ENCODE data around the gene RPUSD2. TPM values are rescaled to one million over a fixed set of nuclear protein-coding genes. Genes with fewer than 3 reads are reported as not detected.

RPUSD2 gene
- total and polyA plus RNA-seq, 2 experiments from 2014 or later = 22.0 to 25.5 TPM

- H3K4me2 ChIP-seq = no peak overlapping the region
- H3K27ac Mint-ChIP-seq = no peak overlapping the region
- H3K9me3 Mint-ChIP-seq = no peaks in the 10 kb centered on the region
- H3F3A ChIP-seq (replicated peaks; ENCODE audit: low read depth) = no peaks in the 10 kb centered on the region
- H3K4me3 Mint-ChIP-seq = no peak overlapping the region
- H3K9me2 ChIP-seq (ENCODE audit: insufficient read depth) = no peaks in the 10 kb centered on the region
- H3K36me3 ChIP-seq (ENCODE audit: insufficient read depth) = no peaks in the 10 kb centered on the region
- no peaks in the 10 kb centered on the region for H3K79me2 ChIP-seq (replicated peaks; ENCODE audit: insufficient read depth)
- no peak for ATAC-seq
- H3K36me3 Mint-ChIP-seq (ENCODE audit: low read depth) = no peaks in the 10 kb centered on the region
- H3K4me1 ChIP-seq (ENCODE audit: insufficient read depth) = no peaks in the 10 kb centered on the region
- no peak overlapping the region for H3K4me3 ChIP-seq
- DNase-seq (ENCODE audit: low spot score) = no peak
- no peaks in the 10 kb centered on the region for H3K27me3 ChIP-seq (ENCODE audit: insufficient read depth)
- no peaks in the 10 kb centered on the region for H3K27me3 Mint-ChIP-seq (ENCODE audit: insufficient read depth, low read depth, poor library complexity)
- no peaks in the 10 kb centered on the region for H4K20me1 ChIP-seq (replicated peaks; ENCODE audit: insufficient read depth)
- TF ChIP-seq, protein P1, sequence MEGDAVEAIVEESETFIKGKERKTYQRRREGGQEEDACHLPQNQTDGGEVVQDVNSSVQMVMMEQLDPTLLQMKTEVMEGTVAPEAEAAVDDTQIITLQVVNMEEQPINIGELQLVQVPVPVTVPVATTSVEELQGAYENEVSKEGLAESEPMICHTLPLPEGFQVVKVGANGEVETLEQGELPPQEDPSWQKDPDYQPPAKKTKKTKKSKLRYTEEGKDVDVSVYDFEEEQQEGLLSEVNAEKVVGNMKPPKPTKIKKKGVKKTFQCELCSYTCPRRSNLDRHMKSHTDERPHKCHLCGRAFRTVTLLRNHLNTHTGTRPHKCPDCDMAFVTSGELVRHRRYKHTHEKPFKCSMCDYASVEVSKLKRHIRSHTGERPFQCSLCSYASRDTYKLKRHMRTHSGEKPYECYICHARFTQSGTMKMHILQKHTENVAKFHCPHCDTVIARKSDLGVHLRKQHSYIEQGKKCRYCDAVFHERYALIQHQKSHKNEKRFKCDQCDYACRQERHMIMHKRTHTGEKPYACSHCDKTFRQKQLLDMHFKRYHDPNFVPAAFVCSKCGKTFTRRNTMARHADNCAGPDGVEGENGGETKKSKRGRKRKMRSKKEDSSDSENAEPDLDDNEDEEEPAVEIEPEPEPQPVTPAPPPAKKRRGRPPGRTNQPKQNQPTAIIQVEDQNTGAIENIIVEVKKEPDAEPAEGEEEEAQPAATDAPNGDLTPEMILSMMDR (conservative IDR thresholded peaks at IDR 0.05; ENCODE audit: low read depth in 2 of 2) = no peak
- TF ChIP-seq JUNB (IDR thresholded peaks at IDR 0.05; ENCODE audit: unreplicated experiment) = no peak
- no peak for TF ChIP-seq CREB1 (CRISPR knock-in tag; IDR thresholded peaks at IDR 0.05; ENCODE audit: low read depth)
- TF ChIP-seq STAT1 (IDR thresholded peaks at IDR 0.05; ENCODE audit: unreplicated experiment) = no peak
- TF ChIP-seq POLR2AphosphoS5 (IDR thresholded peaks at IDR 0.05; ENCODE audit: low read depth) = no peak
- TF ChIP-seq EZH2phosphoT487 (IDR thresholded peaks at IDR 0.05; ENCODE audit: unreplicated experiment) = no peak
- TF ChIP-seq, protein P2, sequence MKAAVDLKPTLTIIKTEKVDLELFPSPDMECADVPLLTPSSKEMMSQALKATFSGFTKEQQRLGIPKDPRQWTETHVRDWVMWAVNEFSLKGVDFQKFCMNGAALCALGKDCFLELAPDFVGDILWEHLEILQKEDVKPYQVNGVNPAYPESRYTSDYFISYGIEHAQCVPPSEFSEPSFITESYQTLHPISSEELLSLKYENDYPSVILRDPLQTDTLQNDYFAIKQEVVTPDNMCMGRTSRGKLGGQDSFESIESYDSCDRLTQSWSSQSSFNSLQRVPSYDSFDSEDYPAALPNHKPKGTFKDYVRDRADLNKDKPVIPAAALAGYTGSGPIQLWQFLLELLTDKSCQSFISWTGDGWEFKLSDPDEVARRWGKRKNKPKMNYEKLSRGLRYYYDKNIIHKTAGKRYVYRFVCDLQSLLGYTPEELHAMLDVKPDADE (IDR thresholded peaks at IDR 0.05) = no peak
- no peak for TF ChIP-seq ZNF114 (CRISPR knock-in tag; IDR thresholded peaks at IDR 0.05)
- no peak for TF ChIP-seq ZNF331 (CRISPR knock-in tag; IDR thresholded peaks at IDR 0.05; ENCODE audit: low read depth)
- TF ChIP-seq NANOG (IDR thresholded peaks at IDR 0.05; ENCODE audit: borderline replicate concordance) = no peak
- no peak for TF ChIP-seq REST (IDR thresholded peaks at IDR 0.05; ENCODE audit: unreplicated experiment)
- TF ChIP-seq EZH2 (IDR thresholded peaks at IDR 0.05; ENCODE audit: low read depth, unreplicated experiment) = no peak
- TF ChIP-seq, protein P3, sequence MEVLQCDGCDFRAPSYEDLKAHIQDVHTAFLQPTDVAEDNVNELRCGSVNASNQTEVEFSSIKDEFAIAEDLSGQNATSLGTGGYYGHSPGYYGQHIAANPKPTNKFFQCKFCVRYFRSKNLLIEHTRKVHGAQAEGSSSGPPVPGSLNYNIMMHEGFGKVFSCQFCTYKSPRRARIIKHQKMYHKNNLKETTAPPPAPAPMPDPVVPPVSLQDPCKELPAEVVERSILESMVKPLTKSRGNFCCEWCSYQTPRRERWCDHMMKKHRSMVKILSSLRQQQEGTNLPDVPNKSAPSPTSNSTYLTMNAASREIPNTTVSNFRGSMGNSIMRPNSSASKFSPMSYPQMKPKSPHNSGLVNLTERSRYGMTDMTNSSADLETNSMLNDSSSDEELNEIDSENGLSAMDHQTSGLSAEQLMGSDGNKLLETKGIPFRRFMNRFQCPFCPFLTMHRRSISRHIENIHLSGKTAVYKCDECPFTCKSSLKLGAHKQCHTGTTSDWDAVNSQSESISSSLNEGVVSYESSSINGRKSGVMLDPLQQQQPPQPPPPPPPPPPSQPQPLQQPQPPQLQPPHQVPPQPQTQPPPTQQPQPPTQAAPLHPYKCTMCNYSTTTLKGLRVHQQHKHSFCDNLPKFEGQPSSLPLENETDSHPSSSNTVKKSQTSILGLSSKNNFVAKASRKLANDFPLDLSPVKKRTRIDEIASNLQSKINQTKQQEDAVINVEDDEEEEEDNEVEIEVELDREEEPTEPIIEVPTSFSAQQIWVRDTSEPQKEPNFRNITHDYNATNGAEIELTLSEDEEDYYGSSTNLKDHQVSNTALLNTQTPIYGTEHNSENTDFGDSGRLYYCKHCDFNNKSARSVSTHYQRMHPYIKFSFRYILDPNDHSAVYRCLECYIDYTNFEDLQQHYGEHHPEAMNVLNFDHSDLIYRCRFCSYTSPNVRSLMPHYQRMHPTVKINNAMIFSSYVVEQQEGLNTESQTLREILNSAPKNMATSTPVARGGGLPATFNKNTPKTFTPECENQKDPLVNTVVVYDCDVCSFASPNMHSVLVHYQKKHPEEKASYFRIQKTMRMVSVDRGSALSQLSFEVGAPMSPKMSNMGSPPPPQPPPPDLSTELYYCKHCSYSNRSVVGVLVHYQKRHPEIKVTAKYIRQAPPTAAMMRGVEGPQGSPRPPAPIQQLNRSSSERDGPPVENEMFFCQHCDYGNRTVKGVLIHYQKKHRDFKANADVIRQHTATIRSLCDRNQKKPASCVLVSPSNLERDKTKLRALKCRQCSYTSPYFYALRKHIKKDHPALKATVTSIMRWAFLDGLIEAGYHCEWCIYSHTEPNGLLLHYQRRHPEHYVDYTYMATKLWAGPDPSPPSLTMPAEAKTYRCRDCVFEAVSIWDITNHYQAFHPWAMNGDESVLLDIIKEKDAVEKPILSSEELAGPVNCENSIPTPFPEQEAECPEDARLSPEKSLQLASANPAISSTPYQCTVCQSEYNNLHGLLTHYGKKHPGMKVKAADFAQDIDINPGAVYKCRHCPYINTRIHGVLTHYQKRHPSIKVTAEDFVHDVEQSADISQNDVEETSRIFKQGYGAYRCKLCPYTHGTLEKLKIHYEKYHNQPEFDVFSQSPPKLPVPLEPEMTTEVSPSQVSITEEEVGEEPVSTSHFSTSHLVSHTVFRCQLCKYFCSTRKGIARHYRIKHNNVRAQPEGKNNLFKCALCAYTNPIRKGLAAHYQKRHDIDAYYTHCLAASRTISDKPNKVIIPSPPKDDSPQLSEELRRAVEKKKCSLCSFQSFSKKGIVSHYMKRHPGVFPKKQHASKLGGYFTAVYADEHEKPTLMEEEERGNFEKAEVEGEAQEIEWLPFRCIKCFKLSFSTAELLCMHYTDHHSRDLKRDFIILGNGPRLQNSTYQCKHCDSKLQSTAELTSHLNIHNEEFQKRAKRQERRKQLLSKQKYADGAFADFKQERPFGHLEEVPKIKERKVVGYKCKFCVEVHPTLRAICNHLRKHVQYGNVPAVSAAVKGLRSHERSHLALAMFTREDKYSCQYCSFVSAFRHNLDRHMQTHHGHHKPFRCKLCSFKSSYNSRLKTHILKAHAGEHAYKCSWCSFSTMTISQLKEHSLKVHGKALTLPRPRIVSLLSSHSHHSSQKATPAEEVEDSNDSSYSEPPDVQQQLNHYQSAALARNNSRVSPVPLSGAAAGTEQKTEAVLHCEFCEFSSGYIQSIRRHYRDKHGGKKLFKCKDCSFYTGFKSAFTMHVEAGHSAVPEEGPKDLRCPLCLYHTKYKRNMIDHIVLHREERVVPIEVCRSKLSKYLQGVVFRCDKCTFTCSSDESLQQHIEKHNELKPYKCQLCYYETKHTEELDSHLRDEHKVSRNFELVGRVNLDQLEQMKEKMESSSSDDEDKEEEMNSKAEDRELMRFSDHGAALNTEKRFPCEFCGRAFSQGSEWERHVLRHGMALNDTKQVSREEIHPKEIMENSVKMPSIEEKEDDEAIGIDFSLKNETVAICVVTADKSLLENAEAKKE (CRISPR knock-in tag; IDR thresholded peaks at IDR 0.05) = no peak
- H3K4me1 Mint-ChIP-seq = no peaks in the 10 kb centered on the region; the same call in 2 of the 3 replicates
- no peak overlapping the region for H3K27ac ChIP-seq (ENCODE audit: low read depth)
- H2AFZ ChIP-seq = no peak overlapping the region
These were observed 34.7 kb upstream of the RPUSD2 start for GRCh38 chr15:40534371-40534770.
